ENCODE data around the gene DIDO1.
"Not testable (repeated sequence)": the region's sequence is repeated elsewhere in the genome, so short reads cannot be mapped to it uniquely, and the experiment has no call there.

DIDO1 gene

GRCh38 chr20:62878244-62879038 lies 47.9 kb downstream of the DIDO1 start:
- no peak for TF ChIP-seq POLR2A (IDR thresholded peaks at IDR 0.05; ENCODE audit: low read depth, low read length)
- DNase-seq (ENCODE audit: insufficient read length, low spot score), result no peak
- FAIRE-seq, result no peak

DNA sequence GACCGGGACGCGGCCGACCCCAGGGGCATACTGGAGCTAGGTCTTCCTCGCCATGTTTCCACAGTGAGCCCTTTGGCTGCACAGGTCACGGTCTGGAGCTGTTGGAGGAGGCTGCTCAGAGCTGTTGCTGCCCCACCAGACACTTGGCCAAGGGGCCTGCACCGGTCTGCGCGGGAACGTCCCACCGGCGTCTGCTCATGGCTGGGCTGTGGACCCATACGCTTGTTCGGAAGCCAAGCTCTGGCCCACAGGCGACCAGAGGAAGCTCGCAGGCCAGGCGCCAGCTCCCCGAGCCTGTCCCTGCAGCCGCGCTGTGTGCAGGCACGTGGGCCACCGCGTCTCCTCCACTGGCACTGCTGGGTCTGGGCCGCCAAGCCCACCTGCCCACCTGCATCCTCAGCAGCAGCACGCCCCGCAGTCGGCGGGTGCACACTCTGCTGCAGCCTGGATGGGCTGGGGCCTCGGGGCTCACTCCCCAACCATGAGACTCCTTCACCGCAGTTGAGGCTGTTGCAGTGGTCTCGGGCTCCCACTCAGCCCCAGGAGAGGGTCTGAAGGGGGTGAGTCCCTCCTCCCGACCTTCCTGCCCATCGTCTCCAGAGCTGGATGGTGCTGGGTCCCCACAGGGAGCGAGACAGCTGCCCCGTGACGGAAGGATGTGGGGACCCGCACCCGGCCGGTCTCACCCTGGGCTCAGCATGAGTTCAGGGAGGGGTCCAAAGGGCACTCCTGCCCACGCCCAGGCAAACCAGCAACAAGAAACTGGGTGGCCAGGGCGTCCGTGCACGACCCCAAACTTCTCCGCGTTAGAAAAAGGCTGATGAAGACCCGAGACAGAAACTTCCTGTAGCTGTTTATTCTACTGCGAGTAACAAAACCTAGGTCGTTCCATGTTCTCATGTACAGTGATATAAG lies 49.1 kb downstream of the DIDO1 start:
- FAIRE-seq (no peak), DNase-seq (ENCODE audit: insufficient read length, low spot score) (no peak)

DNA sequence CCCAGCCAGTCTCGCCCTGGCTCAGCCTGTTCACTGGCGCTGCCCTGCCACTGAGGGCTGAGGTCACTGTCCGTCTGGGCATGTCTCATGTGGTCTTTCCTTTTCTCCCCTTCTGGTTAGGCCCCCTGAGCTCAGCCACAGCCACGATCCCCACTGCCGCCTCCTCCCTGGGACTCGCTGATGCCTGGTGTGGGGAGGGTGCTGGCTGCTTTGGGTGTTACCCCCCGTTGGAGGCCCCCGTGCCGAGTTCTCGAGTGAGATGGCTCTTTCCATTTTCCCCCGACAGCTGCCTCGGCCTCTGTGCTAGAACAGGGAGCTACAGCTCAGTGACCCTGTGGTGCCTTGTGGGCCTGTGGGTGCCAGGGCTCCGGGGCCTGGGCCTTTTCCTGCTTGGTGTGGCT lies 49.8 kb downstream of the DIDO1 start:
- no peak for FAIRE-seq
- DNase-seq (ENCODE audit: insufficient read length, low spot score), result no peak
- TF ChIP-seq POLR2A (IDR thresholded peaks at IDR 0.05; ENCODE audit: low read depth, low read length), result no peak

More for the DNA sequence above, 49.1 kb downstream of the DIDO1 start:
- TF ChIP-seq POLR2A (IDR thresholded peaks at IDR 0.05; ENCODE audit: low read depth, low read length), result no peak

- FAIRE-seq (peak; percentile 36), DNase-seq (ENCODE audit: insufficient read length, low spot score) (peak; percentile 97)
- TF ChIP-seq POLR2A (IDR thresholded peaks at IDR 0.05; ENCODE audit: low read depth, low read length), result peak; percentile 43; the same call in 1 of the 2 replicates
These were observed 50.6 kb downstream of the DIDO1 start for GRCh38 chr20:62875419-62876361.

DNA sequence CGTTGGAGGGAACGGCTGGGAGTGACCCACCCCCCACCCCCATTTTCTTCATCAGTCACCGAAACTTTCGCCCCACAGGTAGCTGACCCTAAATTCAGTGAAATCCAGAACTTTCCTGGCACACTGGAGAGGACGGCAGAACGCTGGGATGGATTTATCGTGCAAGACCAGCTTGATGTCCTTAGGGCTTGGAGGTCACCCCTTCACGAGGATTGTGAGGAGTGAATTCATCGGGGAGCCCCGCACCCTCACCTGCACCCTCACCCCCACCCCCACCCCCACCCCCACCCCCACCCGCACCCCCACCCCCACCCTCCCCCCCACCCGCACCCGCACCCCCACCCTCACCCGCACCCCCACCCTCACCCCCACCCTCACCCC lies 51.4 kb downstream of the DIDO1 start:
- no peak for DNase-seq (ENCODE audit: insufficient read length, low spot score)
- TF ChIP-seq POLR2A (IDR thresholded peaks at IDR 0.05; ENCODE audit: low read depth, low read length), result no peak
- no peak for FAIRE-seq

- FAIRE-seq, result not testable (repeated sequence)
These were observed 52.6 kb downstream of the DIDO1 start for GRCh38 chr20:62873681-62874031.

GRCh38 chr20:62873280-62873679 lies 53.0 kb downstream of the DIDO1 start:
- TF ChIP-seq POLR2A (IDR thresholded peaks at IDR 0.05; ENCODE audit: low read depth, low read length), result no peak
- no peak for FAIRE-seq
- DNase-seq (ENCODE audit: insufficient read length, low spot score), result no peak

More at GRCh38 chr20:62873681-62874031, 52.6 kb downstream of the DIDO1 start:
- not testable (repeated sequence) for DNase-seq (ENCODE audit: insufficient read length, low spot score)

- FAIRE-seq (no peak), DNase-seq (ENCODE audit: insufficient read length, low spot score) (no peak)
- no peak for TF ChIP-seq POLR2A (IDR thresholded peaks at IDR 0.05; ENCODE audit: low read depth, low read length)
These were observed 53.4 kb downstream of the DIDO1 start for GRCh38 chr20:62872862-62873261.

DNA sequence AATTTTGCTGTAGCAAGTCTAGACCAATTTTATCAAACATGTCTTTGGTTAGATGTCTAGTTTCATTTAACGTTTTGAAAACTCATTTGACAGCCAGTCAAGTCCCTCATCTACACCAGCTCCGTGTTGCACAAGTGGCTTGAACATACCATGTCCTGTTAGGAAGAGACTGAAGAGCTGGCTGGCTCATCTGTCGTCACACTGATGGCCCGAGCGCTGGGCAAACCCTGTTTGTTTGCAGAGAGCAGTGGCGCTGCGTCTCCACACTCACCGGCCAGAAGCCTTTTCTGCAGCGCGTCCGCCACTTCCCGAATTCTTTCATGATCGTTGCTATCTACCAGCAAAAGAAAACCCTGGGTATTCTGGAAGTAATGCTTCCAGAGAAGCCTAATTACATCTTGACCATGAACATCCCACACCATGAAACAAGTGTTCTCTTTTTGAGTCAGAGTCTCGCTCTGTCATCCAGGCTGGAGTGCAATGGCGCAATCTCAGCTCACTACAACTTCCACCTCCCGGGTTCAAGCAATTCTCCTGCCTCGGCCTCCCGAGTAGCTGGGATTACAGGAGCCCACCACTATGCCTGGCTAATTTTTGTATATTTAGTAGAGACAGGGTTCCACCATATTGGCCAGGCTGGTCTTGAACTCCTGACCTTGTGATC lies 54.0 kb downstream of the DIDO1 start:
- FAIRE-seq, result no peak
- no peak for TF ChIP-seq POLR2A (IDR thresholded peaks at IDR 0.05; ENCODE audit: low read depth, low read length)

DNA sequence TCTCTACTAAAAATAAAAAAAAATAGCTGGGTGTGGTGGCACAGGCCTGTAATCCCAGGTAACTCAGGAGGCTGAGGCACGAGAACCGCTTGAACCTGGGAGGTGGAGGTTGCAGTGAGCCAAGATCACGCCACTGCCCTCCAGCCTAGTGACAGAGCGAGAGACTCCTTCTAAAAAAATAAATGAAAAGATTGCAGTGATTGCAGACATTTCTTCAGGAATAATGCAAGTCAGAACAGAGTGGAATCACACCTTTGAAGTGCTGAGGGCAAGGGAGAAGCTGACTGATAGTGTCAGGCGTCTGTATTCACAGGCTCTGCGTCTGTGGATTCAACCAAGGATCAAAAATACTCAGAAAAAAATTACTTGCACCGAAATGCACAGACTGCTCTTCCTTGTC lies 62.1 kb downstream of the DIDO1 start:
- FAIRE-seq, result no peak
- no peak for TF ChIP-seq POLR2A (IDR thresholded peaks at IDR 0.05; ENCODE audit: low read depth, low read length)
- DNase-seq (ENCODE audit: insufficient read length, low spot score), result no peak

More for the DNA sequence above, 54.0 kb downstream of the DIDO1 start:
- no peak for DNase-seq (ENCODE audit: insufficient read length, low spot score)

DNA sequence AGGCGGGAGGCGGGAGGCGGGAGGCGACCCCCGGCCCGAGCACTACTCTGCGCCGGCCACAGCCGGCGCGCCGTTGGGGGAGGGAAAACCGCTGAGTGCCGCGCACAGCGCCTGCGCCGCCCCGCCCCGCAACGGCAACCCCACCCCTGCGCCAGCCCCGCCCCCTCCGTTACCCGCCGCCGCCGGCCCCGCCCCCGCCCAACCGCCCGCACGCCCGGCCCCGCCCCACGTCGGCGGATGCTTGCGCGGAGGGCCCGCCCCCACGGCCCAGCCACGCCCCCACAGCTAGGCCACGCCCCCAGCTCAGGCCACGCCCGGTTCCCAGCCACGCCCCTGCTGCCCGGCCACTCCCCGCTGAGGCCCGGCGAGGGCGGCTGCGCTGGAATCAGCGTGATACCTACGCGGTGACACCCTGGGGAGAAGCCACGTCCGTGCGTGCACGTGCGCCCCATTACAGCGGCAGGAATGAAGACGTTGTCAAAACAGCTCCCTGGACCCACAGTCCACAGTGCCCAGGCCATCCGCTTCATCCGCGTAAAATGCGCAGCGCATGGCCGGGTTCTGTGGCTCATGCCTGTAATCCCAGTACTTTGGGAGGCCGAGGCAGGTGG lies 64.5 kb downstream of the DIDO1 start, which contains the start of gene TCFL5:
Gene TCFL5, minus strand, starts transcription at position 97 of the 611 bp plus-strand sequence. CDS start 152 bp downstream, outside the sequence.
- DNase-seq (ENCODE audit: insufficient read length, low spot score) (peak; percentile 83), FAIRE-seq (no peak)
- TF ChIP-seq POLR2A (IDR thresholded peaks at IDR 0.05; ENCODE audit: low read depth, low read length), result peak; percentile 31; the same call in 1 of the 2 replicates

DNA sequence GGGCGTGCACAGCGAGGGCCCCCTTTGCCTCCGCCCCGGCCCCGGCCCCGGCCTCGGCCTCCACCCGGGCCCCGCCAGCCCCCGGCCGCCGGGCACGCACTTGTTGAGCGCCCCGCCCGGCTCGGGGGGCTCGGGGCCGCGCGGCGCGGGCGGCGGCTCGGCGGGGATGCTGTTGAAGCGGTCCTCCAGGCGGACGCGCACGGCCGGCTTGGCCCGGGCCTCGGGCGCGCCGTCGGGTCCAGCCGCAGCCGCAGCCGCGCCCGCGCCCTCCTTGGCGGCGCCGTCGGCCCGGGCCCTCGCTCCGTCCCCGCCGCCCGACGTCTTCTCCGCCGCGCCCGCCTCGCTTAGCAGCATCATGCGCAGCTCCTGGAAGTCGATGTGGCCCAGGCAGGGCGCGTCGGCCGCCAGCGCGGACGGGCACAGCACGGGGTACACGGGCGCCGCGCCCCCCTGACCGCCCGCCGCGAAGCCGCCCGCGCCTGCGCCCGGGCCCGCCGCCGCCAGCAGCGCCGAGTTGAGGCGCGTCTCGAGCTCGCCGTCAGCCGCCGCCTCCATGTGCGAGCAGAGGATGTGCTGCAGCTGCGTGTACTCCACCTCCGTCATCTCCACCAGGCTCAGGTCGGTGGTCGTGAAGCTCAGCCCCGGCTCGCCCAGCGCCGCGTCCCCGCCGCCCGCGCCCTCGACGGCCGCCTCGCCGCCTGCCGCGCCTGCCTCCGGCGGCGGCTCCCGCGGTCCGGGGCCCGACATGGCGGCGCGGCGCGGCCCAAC lies 65.2 kb downstream of the DIDO1 start:
- no peak for FAIRE-seq
- DNase-seq (ENCODE audit: insufficient read length, low spot score), result peak; percentile 59
- peak; percentile 17; the same call in 1 of the 2 replicates for TF ChIP-seq POLR2A (IDR thresholded peaks at IDR 0.05; ENCODE audit: low read depth, low read length)
